ENCODE measurements around the gene DENND1A.

Gene DENND1A

DNA sequence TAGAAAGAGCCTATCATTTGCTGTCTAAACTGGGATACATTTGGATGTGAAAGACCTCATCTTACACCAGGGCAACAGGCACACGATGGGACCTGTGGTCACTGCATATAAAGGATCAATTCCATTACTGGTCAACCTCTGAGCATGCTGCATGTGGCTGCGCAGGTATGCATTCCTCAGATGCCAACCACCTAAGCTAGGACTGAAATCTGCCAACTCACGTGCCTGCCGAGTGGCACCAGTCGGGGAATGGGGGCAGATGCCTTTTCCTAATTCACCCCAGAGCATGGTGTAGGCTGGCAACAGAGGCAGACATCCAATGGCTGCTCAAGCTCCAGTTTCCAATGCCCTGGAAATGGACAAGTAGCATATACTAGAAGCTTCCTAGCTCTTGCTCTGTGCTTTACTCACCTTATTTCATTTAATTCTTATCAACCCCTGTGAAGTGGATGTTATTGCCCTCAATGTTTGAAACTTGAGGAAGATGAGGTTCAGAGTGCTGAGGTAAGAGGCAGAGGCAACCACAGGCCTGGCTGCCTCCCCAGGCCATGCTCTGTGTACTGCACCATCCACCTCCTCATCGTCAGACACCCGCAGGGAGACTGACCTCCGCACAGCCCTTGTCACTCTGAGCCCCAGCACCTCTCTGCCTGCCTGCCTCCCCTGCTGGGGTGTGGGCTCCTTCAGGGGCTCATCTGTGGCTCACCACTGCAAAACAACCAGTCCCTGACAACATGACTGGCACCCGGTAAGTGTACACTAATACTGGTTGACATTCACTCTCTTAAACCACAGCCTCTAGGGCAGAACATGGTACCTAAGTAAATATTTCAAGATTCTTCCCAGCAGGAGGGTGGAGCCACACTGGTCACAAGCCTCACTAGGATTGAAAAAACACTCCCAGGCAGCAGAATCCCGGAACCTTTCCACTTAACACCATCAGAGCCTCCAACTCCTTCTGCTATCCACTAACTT, 345.4 kb downstream of the DENND1A start:
- DNase-seq (ENCODE audit: low spot score), result no peak

DNA sequence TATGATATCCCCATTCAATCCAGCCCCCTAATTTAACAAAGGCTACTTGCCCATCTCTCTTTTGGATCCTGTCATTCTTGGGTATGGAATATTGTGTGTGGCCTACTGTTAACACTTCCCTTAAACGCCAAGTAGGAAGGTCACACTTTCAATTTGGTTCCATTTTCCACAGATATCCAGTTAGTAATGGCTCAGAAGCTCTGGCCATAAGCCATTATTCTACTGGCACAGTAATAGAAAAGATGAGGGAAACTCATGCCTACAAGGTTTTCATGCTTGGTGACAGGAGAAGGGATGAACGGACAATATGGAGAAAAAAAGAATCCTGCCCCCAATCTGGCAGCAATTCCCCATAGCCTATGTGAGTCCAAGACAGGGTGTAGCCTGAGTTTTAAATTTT, 346.3 kb downstream of the DENND1A start:
- DNase-seq (ENCODE audit: low spot score), result no peak

DNA sequence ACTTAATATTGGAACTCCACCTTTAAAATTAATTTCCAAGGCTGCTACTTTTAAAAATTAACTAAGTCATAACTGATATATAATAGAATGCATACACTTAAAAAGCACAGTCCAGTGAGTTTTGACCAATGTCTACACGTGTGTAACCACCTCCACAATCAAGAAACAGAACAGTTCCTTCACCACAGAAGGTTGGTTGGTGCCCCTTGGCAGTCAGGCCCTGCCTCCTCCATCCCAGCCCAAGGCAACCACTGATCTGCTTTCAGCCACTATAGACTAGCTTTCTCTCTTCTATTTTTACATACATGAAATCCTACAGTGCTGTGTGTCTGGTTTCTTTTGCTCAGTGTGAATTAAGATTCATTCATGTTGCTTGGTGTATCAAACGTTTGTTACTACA, 358.7 kb downstream of the DENND1A start:
- no peak for DNase-seq (ENCODE audit: low spot score)

DNA sequence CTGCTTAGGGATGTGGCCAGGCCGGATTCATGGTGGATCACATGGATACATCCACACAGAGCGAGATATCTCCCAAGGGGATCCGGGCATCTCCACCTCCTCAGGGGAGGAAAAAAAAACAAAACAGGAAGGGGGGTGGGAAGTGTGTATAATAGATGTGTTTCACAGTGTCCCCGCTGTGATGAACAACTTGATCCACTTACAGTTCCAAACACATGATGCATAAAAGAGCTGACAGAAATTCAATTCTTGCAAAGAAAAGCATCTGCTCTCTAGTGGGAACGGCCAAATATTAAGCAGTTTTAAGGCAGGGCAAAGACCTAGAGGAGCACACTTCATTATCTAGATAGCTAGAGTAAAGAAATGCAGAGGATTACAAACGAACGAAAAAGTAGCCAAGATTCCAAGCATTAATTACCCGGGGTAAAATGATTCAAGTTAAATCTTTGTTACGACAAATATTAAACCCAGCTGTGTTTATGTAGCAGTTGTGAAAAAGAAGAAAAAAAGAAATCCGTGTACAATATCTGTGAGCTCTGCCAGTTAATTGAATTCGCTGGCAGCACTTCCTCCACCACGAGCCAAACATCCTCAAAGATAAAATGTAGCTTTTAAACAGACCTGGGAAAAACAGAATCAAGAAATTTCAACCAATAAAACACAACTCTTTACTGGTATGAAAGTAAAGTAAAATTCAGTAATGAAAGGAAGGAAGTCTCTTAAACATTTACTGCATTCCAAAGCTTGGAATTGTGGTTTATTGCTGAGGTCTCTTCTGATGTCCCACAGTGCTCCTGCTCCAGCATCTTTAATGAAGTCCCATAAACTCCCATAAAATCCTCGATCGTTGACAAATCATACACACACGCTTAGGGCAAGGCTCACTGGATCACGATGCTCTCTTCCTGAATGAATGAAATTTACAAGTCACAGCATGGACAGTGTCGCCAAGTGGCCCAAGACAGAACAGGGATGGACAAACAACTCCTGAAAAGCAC, 360.9 kb downstream of the DENND1A start:
- DNase-seq (ENCODE audit: low spot score), result no peak

DNA sequence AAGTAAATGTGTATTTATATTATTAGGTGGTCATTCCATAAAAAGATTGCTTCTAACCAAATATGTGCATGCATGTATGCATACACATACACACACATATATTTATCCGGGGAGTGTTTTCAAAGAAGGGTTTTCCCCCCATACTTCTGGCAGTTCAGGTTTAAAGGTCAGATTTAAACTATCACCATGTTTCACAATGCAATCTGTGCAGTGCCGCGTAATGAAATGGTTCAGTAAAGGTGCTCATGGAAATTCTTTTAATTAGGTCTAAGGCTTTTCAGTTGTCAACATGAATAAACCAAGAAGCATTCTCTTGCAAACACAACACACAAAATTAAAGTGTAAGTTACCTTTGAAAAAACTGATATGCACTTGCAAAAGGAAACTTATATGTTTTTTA, 362.9 kb downstream of the DENND1A start:
- no peak for DNase-seq (ENCODE audit: low spot score)

DNA sequence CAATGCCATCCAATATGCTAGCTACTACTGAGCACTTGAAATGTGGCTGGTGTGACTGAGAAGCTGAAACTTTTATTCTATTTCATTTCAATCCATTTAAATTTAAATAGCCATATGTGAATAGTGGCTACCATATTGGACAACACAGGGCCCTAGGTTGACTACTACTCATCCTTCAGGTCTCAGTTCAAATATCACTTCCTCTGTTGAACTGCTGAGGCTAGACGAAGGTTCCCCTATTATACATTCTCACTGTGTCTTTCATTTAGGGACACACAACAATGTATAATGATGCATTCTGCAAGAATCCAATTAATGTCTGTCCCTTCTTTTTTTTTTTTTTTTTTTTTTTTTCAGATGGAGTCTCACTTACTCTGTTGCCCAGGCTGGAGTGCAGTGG, 365.3 kb downstream of the DENND1A start:
- DNase-seq (ENCODE audit: low spot score), result no peak

DNA sequence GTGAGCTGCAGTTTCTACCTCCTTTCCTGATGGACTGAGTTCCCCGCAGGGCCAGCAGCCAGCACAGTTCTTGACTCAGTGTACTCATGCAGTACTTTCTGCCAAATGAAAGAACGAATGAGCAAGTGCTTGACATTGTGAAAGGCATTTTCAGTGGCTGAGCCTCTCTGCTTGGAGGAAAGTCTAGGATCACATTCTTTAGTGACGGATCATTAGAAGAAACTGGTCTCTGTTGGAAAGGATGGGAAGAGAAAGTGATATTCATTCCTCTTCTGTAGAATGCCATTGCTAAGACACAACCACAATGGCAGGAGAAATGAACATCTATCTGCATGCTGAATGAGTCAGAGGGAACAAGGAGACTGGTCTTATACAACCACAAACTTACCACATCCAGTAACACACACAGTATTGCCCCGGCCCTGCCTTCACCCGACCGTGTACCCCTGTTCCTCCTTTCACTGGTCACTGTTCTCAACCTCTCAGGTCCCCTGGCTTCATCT, 367.0 kb downstream of the DENND1A start:
- DNase-seq (ENCODE audit: low spot score), result peak; percentile 61

DNA sequence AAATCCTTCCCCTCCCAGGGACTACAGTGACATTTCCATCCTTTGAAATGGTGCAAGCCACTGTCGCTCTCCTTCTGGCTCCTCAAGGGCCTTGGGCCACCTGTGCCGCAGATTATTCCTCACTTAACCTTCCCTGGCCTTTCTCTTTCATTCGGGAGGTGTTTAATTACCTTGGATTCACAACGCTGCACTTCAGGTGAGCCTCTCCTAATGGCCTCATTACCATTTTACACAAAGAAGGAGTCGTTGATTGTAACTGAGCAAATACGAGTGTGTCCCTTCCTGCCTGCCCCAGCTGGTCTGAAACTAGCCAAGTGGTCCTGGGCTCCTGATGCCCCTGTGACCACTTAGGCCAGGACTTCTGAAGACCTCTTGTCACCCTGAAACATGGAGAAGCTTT, 368.9 kb downstream of the DENND1A start:
- no peak for DNase-seq (ENCODE audit: low spot score)

DNA sequence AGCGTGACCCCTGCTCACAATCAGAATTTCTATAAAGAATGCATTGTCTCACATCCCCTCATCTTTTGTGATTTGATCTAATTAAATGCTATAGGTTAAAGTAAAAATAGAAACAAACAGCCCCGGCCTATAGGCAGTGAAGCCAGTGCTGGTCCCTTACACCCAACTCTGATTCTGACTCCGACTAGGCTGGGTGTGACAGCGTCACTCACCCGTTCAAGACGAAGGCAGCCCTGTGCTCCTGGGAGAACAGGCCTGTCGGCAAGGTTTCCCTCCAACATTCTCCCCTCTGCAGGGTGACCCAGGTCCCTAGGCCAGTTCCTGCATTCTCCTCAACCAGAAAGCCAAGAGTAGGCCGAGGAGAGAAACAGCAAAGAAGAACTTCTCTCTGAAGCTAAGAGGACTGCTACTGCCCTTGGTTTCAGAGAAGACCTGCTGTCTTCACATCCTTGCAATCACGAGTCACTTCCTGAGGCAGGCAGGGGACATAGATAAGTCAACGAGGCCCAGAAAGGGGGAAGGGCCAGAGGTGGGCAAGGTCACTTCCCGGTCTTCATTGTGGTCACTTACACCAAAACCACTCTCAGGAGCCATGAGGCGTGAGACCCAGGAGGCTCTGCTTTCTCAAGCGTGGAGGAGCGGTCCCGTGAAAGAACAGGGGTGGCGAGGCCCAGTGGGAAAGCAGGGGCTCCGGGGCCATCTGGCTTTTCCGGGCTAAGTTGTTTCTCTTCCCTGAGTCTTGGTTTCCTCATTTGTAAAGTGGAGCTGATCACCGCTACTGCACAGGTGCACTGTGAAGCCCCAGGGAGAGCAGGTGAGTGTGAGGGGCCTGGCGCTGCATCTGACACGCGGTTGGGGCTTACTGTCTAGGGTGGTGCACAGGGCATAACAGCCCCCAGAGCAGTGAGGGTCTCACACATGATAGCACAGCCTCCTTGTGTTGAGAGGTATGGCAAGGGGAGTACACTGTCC, 373.2 kb downstream of the DENND1A start:
- no peak for DNase-seq (ENCODE audit: low spot score)

DNA sequence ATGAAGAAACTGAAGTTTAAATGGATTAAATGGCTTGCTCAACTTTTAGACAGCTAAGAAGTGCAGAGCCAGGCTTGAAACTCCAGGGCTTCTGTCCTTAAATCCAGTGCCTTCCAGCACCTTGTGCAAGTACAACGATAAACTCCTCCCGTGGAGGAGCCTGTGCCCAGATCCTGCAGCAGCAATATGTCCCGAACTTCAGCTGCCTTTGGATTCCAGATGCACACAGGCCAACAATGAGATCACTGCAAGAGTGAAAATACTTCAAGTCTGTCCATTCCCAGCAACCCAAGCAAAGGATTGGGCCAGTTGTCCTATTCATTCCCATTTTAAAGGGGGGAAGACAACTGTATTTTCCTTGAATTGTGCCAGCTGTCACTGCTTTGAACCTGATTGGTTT, 374.3 kb downstream of the DENND1A start:
- DNase-seq (ENCODE audit: low spot score), result no peak

DNA sequence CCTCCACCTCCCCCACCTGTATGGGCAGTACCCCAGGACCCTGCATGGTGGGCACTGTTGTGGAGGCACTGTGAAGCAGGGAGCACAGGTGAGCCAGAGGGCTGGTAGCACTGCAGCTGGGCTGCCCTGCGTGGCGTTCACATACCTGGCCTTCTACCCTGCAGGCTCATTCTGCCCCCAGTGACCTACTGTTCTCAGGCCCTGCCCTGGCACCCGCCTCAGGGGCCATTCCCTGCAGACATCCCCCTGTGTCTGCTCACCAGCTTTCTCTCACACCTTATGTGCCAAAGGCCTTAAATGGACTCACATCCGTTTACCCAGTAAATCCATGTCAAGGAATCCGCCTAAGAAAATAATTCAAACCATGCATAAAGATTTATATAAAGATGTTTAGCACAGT, 377.4 kb downstream of the DENND1A start:
- DNase-seq (ENCODE audit: low spot score), result no peak

DNA sequence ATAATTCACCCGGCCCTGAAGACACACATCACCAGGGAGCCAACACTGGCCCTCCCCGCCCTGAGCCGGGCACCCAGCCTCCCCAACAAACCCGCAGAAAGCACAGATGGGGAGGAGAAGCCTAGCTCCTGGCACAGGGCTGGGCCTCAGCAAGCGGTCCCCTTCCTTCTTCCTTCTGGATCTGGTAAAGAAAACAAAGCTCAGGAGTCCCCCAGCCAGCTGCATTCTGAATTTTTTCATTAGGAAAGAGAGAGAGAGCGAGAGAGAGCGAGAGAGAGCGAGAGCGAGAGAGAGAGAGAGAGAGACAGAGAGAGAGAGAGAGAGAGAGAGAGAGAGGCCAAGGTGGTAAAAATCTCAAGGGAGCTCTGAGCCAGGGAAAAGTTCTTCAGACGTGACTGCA, 378.2 kb downstream of the DENND1A start:
- no peak for DNase-seq (ENCODE audit: low spot score)

DNA sequence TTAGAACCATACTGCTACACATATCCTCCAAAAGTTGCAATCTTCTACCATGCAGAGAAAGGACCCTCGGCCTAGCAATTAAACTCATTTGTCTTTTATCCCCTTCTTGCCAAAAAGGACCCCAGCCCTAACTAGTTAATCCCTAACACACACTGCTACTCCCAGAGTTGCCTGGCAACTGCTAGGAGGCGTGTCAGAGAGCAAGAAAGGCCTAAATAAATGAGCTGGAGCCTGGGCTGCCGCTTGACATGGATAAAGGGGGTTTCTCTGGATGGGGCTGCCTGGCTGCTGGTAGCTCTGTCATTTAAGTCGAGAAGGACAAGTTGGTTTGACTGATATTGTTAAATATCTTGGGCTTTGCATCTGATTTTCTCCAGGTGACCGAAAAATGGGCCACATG, 379.1 kb downstream of the DENND1A start:
- DNase-seq (ENCODE audit: low spot score), result no peak

DNA sequence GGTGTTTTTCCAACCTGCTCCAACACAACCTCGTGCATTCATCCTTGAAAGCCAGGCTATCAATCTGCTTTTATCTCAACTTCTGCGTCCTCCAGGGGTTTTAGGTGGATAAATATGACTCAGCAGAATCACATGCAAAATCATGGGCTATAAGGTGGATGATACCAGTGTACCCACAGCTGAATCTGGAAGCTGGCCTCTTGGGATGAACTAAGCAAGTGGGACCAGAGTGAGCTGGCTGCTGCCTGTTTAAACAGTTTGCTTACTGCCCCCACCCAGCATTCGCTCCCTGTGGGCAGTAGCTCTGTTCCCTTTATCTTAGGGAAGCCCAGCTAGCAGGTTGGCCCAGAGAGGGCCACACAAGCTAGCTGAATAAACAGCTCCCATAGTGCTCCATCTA, 379.9 kb downstream of the DENND1A start:
- DNase-seq (ENCODE audit: low spot score), result no peak

DNA sequence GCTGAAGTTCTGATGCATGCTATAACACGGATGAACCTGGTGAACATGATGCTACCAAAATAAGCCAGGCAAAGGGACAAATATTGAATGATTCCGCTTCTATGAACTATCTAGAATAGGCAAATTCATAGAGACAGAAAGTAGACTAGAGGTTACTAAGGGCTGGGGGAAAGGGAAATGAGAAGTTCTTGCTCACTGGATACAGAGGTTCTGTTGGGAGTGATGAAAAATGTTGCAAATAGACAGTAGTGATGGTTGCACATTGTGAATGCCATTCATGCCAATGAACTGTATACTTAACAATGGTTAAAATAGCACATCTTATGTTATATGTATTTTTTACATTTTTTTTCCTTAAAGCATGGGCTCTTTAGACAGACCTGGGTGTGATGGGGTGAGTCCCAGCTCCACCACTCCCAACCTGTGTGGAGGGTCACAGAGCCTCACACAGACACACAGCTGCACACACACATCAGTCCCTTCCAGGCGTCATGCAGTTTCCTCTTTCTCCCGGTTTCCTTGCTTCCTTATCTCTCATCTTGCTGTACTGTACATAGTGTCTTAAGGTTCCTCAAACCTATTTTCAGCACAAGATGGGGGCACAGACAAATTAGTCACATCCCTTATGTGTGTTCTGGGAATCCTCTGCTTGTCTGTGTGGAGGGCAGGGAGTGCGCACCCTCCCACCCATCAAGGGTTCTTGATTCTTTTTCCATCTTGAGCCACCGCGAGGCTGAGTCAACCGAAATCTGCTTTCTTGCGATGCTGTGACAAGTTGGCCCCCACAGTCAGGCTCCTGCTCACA, 381.0 kb downstream of the DENND1A start:
- peak; percentile 19 for DNase-seq (ENCODE audit: low spot score)

DNA sequence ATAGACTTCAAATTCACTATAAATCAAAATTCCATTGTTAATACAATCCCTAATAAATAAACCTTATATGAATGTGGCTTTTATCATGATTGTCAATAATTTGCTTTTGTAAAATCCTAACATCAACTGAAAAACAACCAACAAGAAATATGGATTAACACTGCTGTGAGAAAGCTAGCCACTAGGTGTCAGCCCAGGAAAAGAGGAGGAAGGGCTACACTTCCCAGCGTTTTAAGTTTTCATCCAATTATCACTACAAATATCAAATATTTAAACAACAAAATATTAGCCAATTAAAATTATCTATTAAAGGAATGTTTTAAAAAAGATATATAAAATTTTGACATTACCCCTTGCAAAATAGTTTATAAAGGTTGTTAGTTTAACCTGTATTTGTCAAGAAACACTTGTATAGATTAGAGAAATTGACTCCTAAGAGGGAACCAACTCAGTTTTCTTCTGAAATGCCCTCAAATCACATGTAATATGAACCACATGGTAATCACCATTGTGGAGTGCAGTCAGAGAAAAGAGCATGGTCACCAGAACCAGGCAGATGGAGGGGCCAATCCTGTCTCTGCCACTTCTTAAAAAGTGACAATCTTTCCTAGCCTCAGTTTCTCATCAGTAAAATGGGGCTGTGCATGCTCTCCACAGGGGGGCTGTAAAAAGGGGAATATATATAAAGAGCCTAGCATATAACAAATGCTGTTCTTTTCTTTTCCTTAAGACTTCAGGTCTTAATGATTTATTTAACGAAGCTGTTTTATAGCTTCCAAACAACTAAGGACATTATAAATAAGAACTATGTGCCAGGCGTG, 385.7 kb downstream of the DENND1A start:
- peak; percentile 21 for DNase-seq (ENCODE audit: low spot score)

DNA sequence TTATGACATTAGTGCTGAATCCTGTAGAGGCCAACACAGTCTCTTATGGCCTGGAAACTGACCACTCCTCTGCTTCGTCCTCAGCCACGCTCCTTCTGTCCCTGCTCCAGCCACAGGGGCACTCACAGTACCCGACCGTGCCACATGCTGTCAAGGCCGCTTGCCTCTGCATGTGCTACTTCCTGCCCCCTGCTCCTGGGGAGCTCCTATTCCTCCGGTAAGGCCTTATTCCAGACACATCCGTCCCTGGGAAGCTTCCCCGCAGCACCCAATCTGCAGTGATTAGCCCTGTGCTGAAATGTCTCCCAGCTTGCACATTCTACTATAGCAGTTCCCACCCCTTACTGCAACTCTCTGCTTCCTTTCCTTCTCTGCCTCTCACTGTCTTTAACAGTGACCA, 386.4 kb downstream of the DENND1A start:
- no peak for DNase-seq (ENCODE audit: low spot score)

DNA sequence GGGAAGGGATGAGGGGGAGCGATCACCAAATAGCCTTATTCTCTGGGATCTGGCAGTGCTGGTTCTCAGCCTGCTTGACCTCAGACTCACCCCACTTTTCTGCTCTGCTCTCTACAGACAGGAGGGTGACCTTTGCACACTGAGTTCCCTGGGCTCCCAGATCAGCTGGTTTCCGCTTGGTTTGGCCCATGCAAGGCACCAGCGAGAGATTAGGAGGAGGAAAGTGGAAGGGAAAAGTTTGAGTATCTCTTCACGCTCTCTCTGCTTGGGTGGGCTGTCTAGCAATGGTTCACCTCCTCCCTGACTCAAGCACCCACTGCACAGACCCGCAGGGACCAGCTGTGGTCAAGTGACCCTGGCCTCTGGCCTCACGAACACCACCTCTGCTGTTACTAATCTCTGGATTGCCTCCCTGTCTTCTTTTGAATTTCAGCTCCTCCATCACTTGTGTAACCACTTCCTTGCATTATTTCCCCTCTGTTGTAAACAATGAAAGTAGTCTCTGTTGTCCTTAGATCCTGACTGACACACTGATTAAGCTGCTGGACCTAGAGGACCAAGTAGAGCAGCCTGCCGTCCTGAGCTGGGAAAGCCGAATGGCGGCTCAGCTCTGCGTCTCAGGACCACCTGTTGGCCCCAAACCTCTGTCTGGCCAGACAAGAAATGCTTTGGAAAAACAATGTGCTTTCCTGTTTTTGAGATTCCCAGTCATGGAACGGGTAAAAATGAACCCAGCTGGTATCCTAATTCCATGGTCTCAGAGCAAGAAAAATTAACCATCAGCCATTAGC, 387.3 kb downstream of the DENND1A start:
- DNase-seq (ENCODE audit: low spot score), result no peak

DNA sequence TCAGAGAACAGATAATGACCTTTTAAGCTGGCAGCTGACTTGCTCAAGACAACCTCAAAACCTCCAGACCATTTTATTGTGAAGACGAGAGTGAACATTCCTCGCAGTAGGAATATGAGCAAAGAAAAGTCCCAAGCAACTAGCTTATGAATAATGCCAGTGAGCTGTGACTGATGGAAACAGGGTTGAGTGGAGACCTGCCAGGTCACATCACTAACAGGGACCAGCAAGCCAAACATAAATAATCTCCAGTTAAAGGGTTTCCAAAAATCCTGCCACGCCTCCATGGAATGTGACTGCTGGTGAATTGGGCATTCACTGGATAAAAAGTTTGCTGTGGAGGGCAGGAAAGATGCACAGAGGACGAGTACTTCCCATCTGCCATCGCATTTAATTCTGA, 388.5 kb downstream of the DENND1A start:
- DNase-seq (ENCODE audit: low spot score), result no peak
